ENCODE measurements around the gene IRF2BP2.

Gene IRF2BP2

DNA sequence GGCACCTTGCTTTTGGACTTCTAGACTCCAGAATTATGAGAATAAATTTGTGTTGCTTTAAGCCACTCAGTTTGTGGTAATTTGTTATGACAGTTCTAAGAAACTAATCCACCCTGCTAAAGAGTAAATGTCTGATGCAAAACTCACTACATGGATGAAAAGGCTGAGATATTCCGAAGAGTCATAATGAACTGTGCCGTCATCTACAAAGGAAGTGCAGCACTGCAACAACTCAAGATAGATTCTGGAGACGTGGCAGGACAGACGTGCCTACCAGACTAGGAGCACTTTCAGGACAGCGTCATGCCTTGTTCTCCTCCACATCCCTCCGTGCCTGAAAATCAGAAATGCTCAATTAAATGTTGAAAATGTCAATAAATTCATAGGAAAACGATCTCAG is 24.4 kb upstream of the IRF2BP2 start:
- DNase-seq (ENCODE audit: low read depth), result no peak

- no peak for DNase-seq (ENCODE audit: low read depth)
Measured at GRCh38 chr1:234633246-234634003, 23.4 kb upstream of the IRF2BP2 start.

GRCh38 chr1:234632225-234632624 is 22.2 kb upstream of the IRF2BP2 start:
- no peak for DNase-seq (ENCODE audit: low read depth)

DNA sequence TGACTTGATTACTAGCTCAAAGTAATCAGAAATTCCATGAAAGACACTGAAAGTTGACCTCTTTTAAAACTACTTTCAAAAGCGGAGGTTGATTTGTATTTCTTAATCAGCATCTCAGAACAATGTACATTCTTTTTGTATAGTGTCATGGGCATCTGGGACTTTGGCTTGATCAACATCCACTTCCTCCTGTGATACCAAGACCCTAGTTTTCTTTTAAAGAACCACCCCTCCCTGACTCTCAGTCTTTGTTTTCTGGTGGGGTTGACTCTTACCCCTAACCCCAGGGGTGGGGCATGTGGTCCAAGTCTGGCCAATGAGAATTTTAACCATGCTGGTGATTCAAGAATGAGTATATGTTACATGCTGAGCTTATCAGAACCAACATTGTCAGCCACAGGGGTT is 21.7 kb upstream of the IRF2BP2 start:
- no peak for DNase-seq (ENCODE audit: low read depth)

- no peak for DNase-seq (ENCODE audit: low read depth)
Measured at GRCh38 chr1:234629026-234629425, 19.0 kb upstream of the IRF2BP2 start.

DNA sequence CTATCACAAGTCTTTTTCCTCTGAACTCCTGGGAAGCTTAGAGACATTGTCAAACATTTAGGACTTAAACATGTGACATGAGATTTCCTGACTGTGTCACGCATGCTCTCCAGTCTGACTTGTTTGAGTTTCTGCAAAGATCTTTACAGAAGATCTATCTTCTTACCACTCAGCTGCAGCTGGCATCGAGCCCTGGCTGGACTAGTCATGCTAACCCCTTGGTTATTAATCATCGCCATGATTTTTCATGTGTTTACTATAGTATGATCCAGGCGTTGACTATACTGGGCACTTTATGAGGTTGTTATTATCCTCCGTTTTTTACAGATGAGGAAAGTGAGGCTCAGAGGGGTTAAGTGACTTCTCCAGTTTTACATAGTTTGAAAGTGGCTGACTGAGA is 18.1 kb upstream of the IRF2BP2 start:
- DNase-seq (ENCODE audit: low read depth), result no peak

DNA sequence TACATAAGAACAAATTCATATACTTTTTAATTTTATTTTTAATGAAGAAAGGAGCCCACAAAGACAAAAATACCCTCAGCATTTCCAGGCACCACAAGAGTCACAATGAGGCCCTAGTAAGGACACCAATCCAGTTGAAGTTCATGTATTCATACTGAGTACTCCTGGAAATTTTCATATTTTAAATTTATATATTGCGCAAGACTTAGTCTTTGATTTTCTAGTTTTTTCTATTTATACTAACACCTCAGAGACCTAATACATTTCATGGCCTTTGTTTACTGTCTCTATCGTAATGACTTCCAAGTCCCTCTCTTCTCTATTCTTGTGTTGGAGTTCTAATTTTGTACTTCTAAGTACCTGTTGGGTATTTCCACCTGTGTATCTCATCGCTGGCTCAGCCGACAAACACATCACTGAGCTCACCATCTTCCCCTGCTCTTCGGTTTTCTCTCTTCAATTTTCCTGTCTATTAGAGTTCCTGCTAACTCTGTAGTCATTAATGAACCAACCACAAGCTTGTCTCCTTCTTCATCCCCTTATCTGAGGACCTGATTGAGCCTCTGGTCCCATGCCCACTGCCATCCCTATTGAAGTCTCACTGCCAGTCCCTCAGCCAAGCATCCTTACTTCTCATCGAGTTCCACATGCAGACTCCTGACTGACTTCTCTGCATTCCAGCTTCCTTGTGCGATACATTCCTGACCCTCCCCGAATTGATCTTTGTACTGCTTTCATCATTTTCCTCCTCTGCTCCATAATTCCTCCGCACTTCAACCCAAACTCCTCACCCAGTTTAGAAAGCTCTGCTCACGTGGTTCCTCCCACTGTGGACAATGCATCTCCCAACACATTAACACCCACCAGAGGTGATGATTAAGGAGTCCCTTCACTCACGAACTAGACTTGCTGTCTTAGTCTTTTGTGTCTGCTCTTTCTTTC is 17.3 kb upstream of the IRF2BP2 start:
- no peak for DNase-seq (ENCODE audit: low read depth)

GRCh38 chr1:234626391-234626790 is 16.4 kb upstream of the IRF2BP2 start:
- DNase-seq (ENCODE audit: low read depth), result no peak

GRCh38 chr1:234624724-234625117 is 14.7 kb upstream of the IRF2BP2 start:
- DNase-seq (ENCODE audit: low read depth), result no peak

GRCh38 chr1:234621657-234622335 is 11.8 kb upstream of the IRF2BP2 start:
- DNase-seq (ENCODE audit: low read depth), result no peak

GRCh38 chr1:234621127-234621468 is 11.1 kb upstream of the IRF2BP2 start:
- DNase-seq (ENCODE audit: low read depth), result no peak

DNA sequence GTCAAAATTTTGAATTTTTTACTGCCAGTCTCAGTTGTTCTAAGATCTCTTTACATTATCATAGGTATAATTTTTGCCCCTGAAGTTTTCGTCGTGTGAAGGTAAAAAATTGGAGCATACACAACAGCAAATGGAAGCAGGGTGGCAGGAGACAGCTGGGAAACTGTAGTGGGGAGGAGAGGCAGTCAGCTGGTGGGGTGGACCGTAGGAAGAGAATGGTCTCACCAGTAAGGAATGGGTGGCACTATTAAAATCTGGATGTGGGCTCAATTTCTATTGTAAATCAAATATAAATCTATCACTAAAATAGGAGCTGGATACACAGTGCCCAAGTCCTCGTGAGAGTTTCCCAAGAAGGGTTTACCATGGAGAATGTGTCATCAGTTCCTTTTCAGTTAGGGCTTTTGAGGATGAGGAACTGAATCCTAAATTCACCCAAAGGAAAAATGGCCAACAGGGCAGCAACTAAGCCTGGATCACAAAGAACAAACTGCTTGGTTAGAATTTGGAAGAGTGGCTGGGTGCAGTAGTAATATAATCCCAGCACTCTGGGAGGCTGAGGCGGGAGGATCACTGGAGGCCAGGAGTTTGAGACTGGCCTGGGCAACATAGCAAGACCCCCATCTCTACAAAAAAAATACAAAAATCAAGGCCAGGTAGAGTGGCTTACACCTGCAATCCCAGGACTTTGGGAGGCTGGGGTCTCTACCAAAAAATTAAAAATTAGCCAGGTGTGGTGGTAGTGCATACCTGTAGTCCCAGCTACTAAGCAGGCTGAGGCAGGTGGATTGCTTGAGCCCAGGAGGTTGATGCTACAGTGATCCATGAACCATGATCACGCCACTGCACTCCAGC is 10.5 kb upstream of the IRF2BP2 start:
- DNase-seq (ENCODE audit: low read depth), result no peak

DNA sequence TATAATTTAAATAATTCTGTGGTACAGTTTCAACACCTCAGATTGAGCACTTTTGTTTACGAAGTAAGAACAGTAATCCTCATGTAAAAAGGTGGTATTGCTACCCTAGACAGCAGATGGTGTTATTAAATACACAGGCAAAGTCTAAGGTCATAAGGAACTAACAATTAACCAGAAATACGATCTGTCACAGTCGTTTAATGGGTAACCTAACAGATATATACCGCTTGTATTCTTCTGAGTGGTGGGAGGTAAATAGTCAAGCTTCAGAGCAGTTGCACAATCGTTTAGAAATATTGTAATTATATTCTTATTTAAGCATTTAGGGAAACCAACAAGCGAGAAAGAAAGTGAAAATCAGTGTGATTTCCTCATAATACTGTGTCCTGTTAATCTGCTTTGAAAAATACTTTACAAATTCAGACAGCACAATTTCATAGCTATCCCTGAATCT is 9.8 kb upstream of the IRF2BP2 start:
- no peak for DNase-seq (ENCODE audit: low read depth)

DNA sequence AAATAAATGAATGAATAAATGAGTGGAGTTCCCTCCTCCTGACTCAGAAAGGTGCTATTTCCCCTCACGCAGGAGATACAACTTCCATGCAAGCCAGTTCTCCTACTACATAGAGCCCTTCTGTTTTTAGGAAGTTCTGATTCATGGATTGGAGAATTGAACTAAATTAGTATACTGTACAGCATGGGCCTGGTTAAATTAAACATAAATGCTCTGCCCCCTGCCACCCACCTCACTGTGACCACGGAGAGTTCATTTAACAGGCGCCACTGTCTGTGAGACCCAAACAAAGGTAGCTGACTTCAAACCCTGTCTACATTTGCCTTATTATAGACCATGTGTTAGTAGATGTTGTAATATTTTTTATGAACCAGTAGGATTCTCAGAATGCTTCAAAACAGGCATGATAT is 9.1 kb upstream of the IRF2BP2 start:
- DNase-seq (ENCODE audit: low read depth), result no peak

DNA sequence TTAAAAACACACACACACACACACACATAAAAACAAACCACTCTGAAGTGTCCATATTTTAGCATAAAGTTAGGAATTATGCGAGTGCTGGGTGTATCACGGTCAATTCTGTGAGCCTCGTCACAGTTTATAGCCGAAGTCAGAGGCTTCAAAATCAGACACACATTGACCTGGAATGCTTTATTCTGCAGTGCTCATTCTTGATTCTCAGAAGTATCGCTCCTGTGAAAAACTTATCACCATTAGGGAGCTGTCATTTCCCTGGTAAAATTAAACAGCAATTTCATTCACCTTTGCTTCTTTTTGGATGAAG is 8.7 kb upstream of the IRF2BP2 start:
- DNase-seq (ENCODE audit: low read depth), result no peak

DNA sequence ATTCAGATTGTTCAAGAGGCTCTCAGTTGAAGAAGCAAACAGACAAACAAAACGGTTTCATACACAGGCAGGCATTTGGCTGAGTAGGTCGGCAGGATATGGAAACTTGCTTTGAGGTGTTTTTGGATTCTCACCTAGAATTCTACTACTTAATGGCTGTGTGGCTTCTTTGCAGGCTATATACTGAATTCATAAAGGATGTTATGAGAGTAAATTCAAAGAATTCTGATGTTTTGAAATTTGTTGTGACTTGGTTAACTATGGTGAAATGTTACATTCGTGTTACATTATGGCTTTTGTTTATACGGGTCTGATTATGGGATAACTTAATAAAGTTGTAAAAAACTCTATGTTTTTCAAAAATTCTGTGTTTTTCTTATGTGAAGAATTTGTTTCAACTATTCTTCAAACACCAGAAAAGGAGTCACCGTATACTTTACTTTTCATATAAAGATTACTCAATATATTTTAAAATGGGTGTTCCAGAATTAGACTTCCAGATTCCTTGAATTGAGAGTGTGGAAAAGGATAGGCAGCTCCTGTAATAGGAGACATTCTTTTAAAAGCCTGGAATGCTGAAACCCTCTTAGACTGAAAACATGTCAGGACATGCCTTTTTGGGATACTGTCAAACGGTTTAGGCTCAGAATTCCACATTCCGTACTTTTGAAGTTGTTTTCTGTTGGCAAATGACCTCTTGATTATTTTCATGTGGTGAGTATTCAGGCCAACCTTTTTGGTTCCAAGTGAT is 8.2 kb upstream of the IRF2BP2 start:
- DNase-seq (ENCODE audit: low read depth), result no peak

DNA sequence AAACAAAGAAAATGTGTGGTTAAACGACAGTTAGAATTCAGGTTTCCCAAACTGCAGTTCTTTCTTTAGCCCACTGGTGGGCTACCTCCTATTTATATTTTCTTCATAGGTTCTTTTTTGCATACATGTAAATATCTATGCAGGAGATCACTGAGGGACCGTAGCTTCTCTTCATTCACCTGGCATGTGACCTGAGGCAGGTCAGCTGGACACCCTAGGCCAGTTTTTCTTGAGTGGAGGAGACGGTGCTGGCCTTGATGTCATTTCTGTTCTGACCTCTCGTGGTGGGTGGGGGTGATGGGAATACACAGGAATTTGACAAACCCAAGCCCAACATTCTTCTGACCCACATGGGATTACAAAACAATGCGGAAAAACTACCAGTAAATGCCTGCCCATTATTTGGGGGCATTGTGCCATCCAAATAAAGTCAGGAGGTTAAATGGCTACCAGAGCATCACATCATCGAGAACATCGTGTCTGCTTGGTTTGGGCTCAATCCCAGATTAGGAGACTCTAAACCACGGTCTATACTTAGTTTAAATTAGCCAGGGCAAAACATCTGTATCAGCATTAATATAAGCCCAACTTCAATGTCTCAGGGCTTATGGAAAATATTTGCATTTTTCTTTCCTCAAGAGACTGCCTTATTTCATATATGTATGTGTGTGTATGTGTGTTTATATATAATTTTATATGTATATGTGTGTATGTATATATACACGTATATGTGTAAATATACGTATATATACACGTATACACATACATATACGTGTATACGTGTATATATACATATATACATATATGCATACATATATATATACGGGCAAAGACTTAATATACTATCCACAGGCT is 7.4 kb upstream of the IRF2BP2 start:
- DNase-seq (ENCODE audit: low read depth), result no peak

GRCh38 chr1:234616644-234617043 is 6.7 kb upstream of the IRF2BP2 start:
- DNase-seq (ENCODE audit: low read depth), result no peak

GRCh38 chr1:234614081-234614489 is 4.1 kb upstream of the IRF2BP2 start:
- DNase-seq (ENCODE audit: low read depth), result no peak
